Cardiac fibroblast (primary cell): ENCODE data around the gene WDR59.
"Not testable (repeated sequence)": the region's sequence is repeated elsewhere in the genome, so short reads cannot be mapped to it uniquely, and the experiment has no call there.

ENCODE experiments used
- DNase-seq, 2 donors: peaks; one replicate each; pipeline versions ENCODE4 v3.0.0 to v3.0.0-alpha.2; 2010; ENCODE audit warnings: low read depth in 2 of 2
- H3K4me3 ChIP-seq, 2 donors: replicated peaks in 1 of 2; 1 replicate in 1 of 2; 2 replicates in 1 of 2; pipeline ENCODE4 v1.5.1; 2011; ENCODE audit warnings: low read depth in 2 of 2, low read length in 2 of 2, mild to moderate bottlenecking in 2 of 2, moderate library complexity in 1 of 2
- CTCF ChIP-seq: IDR thresholded peaks from one replicate; pipeline ENCODE4 v1.5.1; 2011; ENCODE audit warnings: low read depth, mild to moderate bottlenecking, low read length, inconsistent platforms

WDR59 gene

DNA sequence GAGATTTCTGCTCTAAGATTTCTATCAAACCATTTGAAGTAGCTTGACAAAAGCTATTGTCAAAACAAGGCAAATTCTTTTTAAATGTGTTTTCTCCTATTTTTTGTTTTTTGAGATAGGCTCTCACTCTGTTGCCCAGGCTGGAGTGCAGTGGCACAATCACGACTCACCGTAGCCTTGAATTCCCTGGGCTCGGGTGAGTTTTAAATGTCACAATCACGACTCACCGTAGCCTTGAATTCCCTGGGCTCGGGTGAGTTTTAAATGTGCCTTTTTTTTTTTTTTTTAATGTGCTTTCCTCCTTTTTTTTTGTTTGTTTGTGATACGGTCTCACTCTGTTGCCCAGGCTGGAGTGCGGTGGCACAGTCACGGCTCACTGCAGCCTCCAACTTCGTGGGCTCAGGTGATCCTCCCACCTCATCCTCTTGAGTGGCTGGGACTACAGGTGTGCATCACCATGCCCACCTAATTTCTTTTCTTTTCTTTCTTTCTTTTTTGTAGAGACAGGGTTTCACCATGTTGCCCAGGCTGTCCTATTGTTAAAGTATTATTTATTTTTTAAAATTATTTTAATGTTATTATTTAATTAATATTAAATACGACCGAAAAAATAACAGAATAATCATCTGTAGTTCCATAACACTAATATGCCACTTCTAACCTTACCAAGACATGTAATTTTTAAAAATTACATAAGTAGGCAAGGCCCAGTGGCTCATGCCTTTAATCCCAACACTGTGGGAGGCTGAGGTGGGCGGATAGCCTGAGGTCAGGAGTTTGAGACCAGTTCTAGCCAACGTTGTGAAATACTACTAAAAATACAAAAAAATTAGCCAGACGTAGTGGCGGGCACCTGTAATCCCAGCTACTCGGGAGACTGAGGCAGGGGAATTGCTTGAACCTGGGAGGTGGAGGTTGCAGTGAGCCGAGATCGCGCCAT, 140.6 kb downstream of the WDR59 start:
- no peak overlapping the region for H3K4me3 ChIP-seq
- TF ChIP-seq CTCF = no peak
- DNase-seq = peak in 1 of 2 donors; percentile 18

GRCh38 chr16:74843381-74844035, 141.4 kb downstream of the WDR59 start:
- not testable (repeated sequence) for H3K4me3 ChIP-seq

DNA sequence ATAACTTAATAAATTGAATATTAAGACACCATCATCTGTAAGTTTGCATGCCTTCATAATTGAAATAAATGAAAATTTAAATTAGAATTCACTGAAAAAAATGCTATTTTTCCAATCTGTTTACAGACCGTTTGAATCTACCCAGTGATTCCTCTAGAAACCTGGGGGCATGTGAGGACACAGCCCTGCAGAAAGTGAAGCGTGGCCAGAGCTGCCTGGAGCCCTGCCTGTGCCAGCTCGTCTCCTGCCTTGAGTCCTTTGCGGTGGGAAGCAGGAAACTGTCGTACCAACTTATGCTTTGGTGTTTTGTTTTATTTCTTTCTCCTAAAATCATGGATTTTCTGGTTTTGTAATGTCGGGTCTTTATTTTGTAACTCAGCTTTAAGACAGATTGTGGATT, 142.5 kb downstream of the WDR59 start:
- no peak overlapping the region for H3K4me3 ChIP-seq
- TF ChIP-seq CTCF = no peak
- no peak for DNase-seq

More at GRCh38 chr16:74843381-74844035, 141.4 kb downstream of the WDR59 start:
- not testable (repeated sequence) for DNase-seq

DNA sequence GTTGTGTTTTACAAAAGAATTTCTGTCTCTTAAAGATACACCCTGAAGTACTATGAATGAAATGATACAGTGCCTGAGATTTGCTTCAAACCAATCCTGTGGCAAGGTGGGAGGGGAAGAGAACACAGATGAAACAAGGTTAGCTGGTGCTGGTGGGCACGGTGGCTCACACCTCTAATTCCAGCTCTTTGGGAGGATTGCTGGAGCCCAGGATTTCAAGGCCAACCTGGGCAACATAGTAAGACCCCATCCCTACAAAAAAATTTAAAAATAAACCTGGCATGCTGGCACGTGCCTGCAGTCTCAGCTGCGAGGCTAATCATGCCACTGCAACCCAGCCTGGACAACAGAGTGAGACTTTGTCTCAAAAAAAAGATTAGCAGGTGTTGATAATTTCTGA, 143.0 kb downstream of the WDR59 start:
- DNase-seq = no peak
- no peak for TF ChIP-seq CTCF
- H3K4me3 ChIP-seq = no peak overlapping the region

DNA sequence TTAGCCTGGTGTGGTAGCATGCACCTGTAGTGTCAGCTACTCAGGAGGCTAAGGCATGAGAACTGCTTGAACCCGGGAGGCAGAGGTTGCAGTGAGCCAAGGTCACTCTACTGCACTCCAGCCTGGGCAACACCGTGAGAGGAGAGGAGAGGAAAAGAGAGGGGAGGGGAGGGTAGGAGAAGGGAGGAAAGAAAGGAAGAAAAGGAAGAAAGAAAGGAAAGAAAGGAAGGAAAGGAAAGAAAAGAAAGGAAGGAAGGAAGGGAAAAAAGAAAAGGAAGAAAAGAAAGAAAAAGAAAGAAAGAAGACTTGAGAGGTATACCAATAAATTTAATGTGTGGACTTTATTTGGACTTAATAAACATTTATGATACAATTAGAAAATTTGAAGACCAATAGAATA, 143.5 kb downstream of the WDR59 start:
- no peak for DNase-seq
- TF ChIP-seq CTCF = no peak
- H3K4me3 ChIP-seq = no peak overlapping the region

- no peak overlapping the region for H3K4me3 ChIP-seq
- DNase-seq = peak in 1 of 2 donors; percentile 5
- TF ChIP-seq CTCF = no peak
Measured at GRCh38 chr16:74837056-74837455, 147.9 kb downstream of the WDR59 start.

GRCh38 chr16:74836111-74836671, 148.7 kb downstream of the WDR59 start:
- no peak for TF ChIP-seq CTCF
- DNase-seq = no peak

More at GRCh38 chr16:74836111-74836671, 148.7 kb downstream of the WDR59 start:
- H3K4me3 ChIP-seq = no peak overlapping the region
